Aorta (tissue), 5 donors: ENCODE results near the gene ENOX1. TPM values are rescaled to one million over a fixed set of nuclear protein-coding genes. Genes with fewer than 3 reads are reported as not detected.
"Not testable (repeated sequence)": the region's sequence is repeated elsewhere in the genome, so short reads cannot be mapped to it uniquely, and the experiment has no call there.

Experiments
- ATAC-seq: fragments of 200-7000 bp; cut with Tn5 transposase; one replicate; pipeline ENCODE4 v1.9.1; 2022; ENCODE audit warnings: moderate library complexity; ENCODE audit not compliant: low FRiP score
- DNase-seq, 2 donors: peaks; one replicate each; pipeline ENCODE4 v3.0.0-alpha.2; 2020
- H3K27ac ChIP-seq, 2 donors: one replicate each; pipeline ENCODE4 v1.5.1; 2013; ENCODE audit warnings: low read length in 2 of 2, mild to moderate bottlenecking in 2 of 2, moderate library complexity in 2 of 2, control low read depth in 1 of 2, inconsistent platforms in 1 of 2, low read depth in 1 of 2
- H3K27me3 ChIP-seq, 2 donors: one replicate each; pipeline ENCODE4 v1.6.1; 2013; ENCODE audit warnings: control low read depth in 1 of 2, low read length in 1 of 2, mild to moderate bottlenecking in 1 of 2, moderate library complexity in 1 of 2; ENCODE audit not compliant: insufficient read depth in 2 of 2, control insufficient read depth in 1 of 2
- H3K36me3 ChIP-seq, 2 donors: one replicate each; pipeline ENCODE4 v1.6.1; 2013; ENCODE audit warnings: control low read depth in 1 of 2, low read length in 1 of 2, mild to moderate bottlenecking in 1 of 2; ENCODE audit not compliant: insufficient read depth in 2 of 2, control insufficient read depth in 1 of 2
- H3K4me1 ChIP-seq, 2 donors: one replicate each; pipeline ENCODE4 v1.6.1; 2013; ENCODE audit warnings: low read length in 2 of 2, control low read depth in 1 of 2, mild to moderate bottlenecking in 1 of 2, moderate library complexity in 1 of 2; ENCODE audit not compliant: insufficient read depth in 2 of 2, control insufficient read depth in 1 of 2
- H3K4me3 ChIP-seq, 2 donors: one replicate each; pipeline ENCODE4 v1.5.1; 2013; ENCODE audit warnings: low read length in 2 of 2, control low read depth in 1 of 2, mild to moderate bottlenecking in 1 of 2
- H3K9me3 ChIP-seq: one replicate; pipeline ENCODE4 v1.6.1; 2013; ENCODE audit warnings: mild to moderate bottlenecking, low read length; ENCODE audit not compliant: control insufficient read depth
- WGBS, 2 donors: extraction: QIAGEN DNeasy Blood & Tissue Kit; methylation state at CpG; one replicate each; pipeline ENCODE4 v1.1.7; 2013; 5-methylcytosine and 5-hydroxymethylcytosine counted together
- intact Hi-C, 2 donors: fragments of 100-400 bp; cut with DNase I; formaldehyde crosslinking; loops; one replicate each; pipeline versions ENCODE4 v1.14.2 to v1.15.0; 2022
- polyA plus RNA-seq, 2 donors: library from polyadenylated mRNA; stranded (reverse); fragments of 200-250 nt; gene quantifications; one replicate each; pipeline ENCODE4 v1.2.3, GENCODE V29; 2013
- total RNA-seq, 2 donors: library from RNA; stranded (reverse); fragmentation: NEBNext Ultra II Directional; extraction: Animal tissue kit (Norgen Biotek cat#: 25700); gene quantifications; one replicate each; pipeline ENCODE4 v1.2.1, GENCODE V29; 2021
- donor health status: healthy with polysubstance abuse.
- donor health status: Bipolar disorder and iron deficiency.
- donor health status: DM: no; HTN: no; CAD: no.
- donor health status: DM: no; HTN: no; CAD: no.
- donor health status: DM: yes; HTN: yes; CAD: no.

Gene ENOX1
- total and polyA plus RNA-seq, 4 donors, result 0.15 to 2.2 (median 1.4) TPM; not detected in 1

- DNase-seq (no peak), ATAC-seq (no peak)
- no peaks in the 10 kb centered on the region for H3K4me1 ChIP-seq
- intact Hi-C loops, result no loop called here
- no peaks in the 10 kb centered on the region for H3K9me3 ChIP-seq
- no peaks in the 10 kb centered on the region for H3K27me3 ChIP-seq
- H3K4me3 ChIP-seq, result no peak overlapping the region
- H3K27ac ChIP-seq, result no peak overlapping the region
- WGBS, 2 donors, result 72 to 87% methylated on average over 14 of the region's 14 CpGs
- no peaks in the 10 kb centered on the region for H3K36me3 ChIP-seq
These were observed 592.9 kb downstream of the ENOX1 start for GRCh38 chr13:43193789-43194420.

- Histone ChIP-seq H3K9me3 (no peaks in the 10 kb centered on the region), H3K27ac (no peak overlapping the region), H3K4me3 (no peak overlapping the region), H3K36me3 (no peaks in the 10 kb centered on the region), H3K4me1 (no peaks in the 10 kb centered on the region), H3K27me3 (no peaks in the 10 kb centered on the region)
- intact Hi-C loops, result no loop called here
- DNase-seq, result no peak
- 89 to 95% methylated on average over 1 of the region's 1 CpG for WGBS, 2 donors
- no peak for ATAC-seq
These were observed 595.2 kb downstream of the ENOX1 start for GRCh38 chr13:43191546-43191945.

DNA sequence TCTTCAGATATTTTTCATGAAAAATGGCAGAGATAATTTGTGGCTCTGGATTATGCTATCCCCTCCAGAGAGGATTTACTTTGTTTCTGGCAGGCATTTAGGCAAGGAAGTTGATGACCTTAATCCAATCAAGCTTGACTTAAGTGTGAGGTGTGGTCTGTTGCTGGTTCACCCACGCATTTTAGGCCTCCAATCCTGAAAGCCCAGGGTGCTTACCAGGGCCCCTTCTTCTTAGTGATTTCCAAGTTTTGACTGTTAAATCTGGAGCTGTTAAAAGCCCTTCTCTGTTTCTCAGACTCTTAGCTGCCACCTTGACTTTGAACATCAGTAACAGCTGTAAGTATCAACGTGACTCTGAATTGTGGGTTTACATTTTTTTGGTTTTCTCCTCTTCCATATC, 601.5 kb downstream of the ENOX1 start:
- Histone ChIP-seq H3K27me3 (no peaks in the 10 kb centered on the region), H3K4me3 (no peak overlapping the region), H3K27ac (no peak overlapping the region), H3K4me1 (no peaks in the 10 kb centered on the region), H3K36me3 (no peaks in the 10 kb centered on the region), H3K9me3 (no peaks in the 10 kb centered on the region)
- no peak for ATAC-seq
- intact Hi-C loops, result no loop called here
- WGBS, 2 donors, result 94 to 96% methylated on average over 2 of the region's 2 CpGs
- no peak for DNase-seq

GRCh38 chr13:43180837-43181236, 605.9 kb downstream of the ENOX1 start:
- ATAC-seq, result peak; percentile 26
- H3K4me3 ChIP-seq, result no peak overlapping the region
- no peak for DNase-seq
- intact Hi-C loops, result no loop called here
- no peaks in the 10 kb centered on the region for H3K36me3 ChIP-seq
- no peaks in the 10 kb centered on the region for H3K9me3 ChIP-seq
- no peak overlapping the region for H3K27ac ChIP-seq
- no peaks in the 10 kb centered on the region for H3K27me3 ChIP-seq
- H3K4me1 ChIP-seq, result no peaks in the 10 kb centered on the region
- 91 to 92% methylated on average over 16 of the region's 16 CpGs for WGBS, 2 donors

DNA sequence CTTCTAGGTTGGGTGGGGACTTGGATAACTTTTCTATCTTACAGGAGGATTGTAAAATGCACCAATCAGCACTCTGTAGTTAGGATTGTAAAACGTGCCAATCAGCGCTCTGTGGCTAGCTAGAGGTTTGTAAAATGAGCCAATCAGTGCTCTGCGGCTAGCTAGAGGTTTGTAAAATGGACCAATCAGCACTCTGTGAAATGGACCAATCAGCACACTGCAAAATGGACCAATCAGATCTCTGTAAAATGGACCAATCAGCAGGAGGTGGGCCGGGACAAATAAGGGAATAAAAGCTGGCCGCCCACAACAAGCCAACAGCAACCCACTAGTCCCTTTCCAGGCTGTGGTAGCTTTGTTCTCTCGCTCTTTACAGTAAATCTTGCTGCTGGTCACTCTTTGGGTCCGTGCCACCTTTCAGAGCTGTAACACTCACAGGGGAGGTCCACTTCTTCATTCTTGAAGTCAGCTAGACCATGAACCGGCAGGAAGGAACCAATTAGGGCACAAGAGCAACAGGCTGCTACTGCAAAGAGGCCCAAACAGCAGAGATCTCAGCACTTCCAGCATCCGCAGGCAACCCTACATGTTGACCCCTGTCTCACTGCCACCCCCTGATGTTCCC, 606.6 kb downstream of the ENOX1 start:
- WGBS, 2 donors, result 95 to 98% methylated on average over 9 of the region's 9 CpGs
- no peak for ATAC-seq
- DNase-seq, result no peak
- intact Hi-C loops, result no loop called here
- H3K4me3 ChIP-seq, result no peak overlapping the region
- no peak overlapping the region for H3K27ac ChIP-seq
- no peaks in the 10 kb centered on the region for H3K9me3 ChIP-seq
- H3K36me3 ChIP-seq, result no peaks in the 10 kb centered on the region
- no peaks in the 10 kb centered on the region for H3K4me1 ChIP-seq
- no peaks in the 10 kb centered on the region for H3K27me3 ChIP-seq

DNA sequence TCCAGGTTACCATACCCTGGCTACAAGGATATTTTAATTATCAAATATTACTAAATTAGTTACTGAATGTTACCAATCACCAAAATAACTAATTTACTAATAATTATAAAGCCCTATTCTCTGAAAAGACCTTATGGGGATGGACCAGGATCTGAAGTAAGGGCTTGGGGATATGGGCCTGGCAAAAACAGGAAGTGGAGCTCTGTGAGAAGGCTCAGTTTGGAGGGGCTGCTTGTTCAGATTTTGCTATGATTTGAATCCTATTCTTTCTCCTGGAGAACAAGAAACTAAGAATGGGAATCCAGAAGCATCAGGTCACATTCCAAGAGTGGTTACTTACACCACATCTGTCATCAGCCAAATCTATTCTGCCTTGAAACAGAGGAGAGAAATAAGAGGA, 615.3 kb downstream of the ENOX1 start:
- no peaks in the 10 kb centered on the region for H3K36me3 ChIP-seq
- no peak for DNase-seq
- no peaks in the 10 kb centered on the region for H3K27me3 ChIP-seq
- no peaks in the 10 kb centered on the region for H3K9me3 ChIP-seq
- intact Hi-C loops, result no loop called here
- no peaks in the 10 kb centered on the region for H3K4me1 ChIP-seq
- no peak for ATAC-seq
- no peak overlapping the region for H3K4me3 ChIP-seq
- no peak overlapping the region for H3K27ac ChIP-seq

DNA sequence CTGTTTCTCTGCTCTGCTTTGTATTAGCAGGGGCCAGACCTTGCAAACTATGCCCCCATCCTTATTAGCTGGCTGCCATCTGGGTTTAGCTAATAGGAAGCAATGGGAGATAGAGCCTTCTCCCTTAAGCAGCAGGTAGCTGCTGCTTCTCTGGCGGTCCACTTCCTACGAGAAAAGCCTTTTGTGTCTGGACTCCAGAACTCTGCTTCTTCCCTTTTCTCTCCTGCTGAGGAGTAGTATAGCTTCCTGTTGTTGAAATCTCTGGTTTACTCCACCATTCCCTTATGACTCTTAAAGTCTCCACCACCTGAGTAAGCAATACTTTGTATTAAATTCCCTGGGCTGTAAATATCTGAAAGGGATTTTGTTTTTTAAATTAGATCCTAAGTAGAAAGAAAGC, 616.3 kb downstream of the ENOX1 start:
- Histone ChIP-seq H3K27ac (no peak overlapping the region), H3K4me1 (no peaks in the 10 kb centered on the region), H3K4me3 (no peak overlapping the region), H3K9me3 (no peaks in the 10 kb centered on the region), H3K36me3 (no peaks in the 10 kb centered on the region), H3K27me3 (no peaks in the 10 kb centered on the region)
- no peak for ATAC-seq
- intact Hi-C loops, result no loop called here
- 65 to 80% methylated on average over 2 of the region's 2 CpGs for WGBS, 2 donors
- no peak for DNase-seq

- 80 to 94% methylated on average over 3 of the region's 3 CpGs for WGBS, 2 donors
- DNase-seq, H3K27ac ChIP-seq, H3K27me3 ChIP-seq, H3K4me3 ChIP-seq, intact Hi-C loops, H3K36me3 ChIP-seq, H3K9me3 ChIP-seq, H3K4me1 ChIP-seq, ATAC-seq: not testable (repeated sequence)
These were observed 618.3 kb downstream of the ENOX1 start for GRCh38 chr13:43168434-43168833.

DNA sequence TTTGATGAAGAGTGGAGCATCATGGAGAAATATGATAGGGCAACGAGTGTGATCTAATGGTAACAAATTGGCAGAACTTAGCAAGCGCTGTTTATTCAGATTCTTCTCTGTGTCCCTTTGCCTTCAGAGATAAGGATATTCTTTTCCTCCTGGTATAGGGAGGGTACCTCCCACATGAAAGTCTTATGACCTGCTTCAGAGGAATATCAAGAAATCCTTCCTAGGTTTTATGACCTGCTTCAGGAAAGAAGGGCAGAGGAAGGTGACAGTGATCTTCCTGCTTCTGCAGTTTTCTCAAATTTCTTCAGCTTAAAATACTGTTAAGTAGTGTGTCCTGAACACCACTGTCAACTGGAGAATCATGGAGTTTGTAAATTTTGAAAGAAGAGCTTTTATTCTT, 619.0 kb downstream of the ENOX1 start:
- no peak for ATAC-seq
- Histone ChIP-seq H3K4me3 (no peak overlapping the region), H3K27me3 (no peaks in the 10 kb centered on the region), H3K9me3 (peaks cover 1% of the 10 kb centered on the region), H3K27ac (no peak overlapping the region), H3K4me1 (no peaks in the 10 kb centered on the region), H3K36me3 (no peaks in the 10 kb centered on the region)
- 83 to 85% methylated on average over 2 of the region's 2 CpGs for WGBS, 2 donors
- no peak for DNase-seq
- intact Hi-C loops, result no loop called here
